ENCODE data around the gene NUB1.

NUB1 gene

DNA sequence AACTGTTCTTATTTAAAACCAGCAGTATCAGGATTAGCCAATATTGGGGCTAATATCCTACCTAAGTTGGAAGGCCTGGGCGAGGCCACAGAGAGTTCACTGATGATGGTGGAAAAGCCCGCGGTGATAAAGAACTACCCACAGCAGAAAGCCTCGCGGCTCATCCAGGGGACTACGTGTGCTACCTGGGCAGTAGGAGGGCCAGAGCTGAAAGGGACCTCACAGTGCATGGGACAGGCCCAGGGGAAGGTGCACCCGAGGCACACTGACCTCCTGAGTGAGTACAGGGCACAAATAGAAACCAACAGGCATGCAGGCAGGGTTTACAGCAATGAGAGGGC, 66.9 kb downstream of the NUB1 start:
- H3K4me3 ChIP-seq (ENCODE audit: low read length): no peak overlapping the region
- TF ChIP-seq, protein P1, sequence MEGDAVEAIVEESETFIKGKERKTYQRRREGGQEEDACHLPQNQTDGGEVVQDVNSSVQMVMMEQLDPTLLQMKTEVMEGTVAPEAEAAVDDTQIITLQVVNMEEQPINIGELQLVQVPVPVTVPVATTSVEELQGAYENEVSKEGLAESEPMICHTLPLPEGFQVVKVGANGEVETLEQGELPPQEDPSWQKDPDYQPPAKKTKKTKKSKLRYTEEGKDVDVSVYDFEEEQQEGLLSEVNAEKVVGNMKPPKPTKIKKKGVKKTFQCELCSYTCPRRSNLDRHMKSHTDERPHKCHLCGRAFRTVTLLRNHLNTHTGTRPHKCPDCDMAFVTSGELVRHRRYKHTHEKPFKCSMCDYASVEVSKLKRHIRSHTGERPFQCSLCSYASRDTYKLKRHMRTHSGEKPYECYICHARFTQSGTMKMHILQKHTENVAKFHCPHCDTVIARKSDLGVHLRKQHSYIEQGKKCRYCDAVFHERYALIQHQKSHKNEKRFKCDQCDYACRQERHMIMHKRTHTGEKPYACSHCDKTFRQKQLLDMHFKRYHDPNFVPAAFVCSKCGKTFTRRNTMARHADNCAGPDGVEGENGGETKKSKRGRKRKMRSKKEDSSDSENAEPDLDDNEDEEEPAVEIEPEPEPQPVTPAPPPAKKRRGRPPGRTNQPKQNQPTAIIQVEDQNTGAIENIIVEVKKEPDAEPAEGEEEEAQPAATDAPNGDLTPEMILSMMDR (IDR thresholded peaks at IDR 0.05; ENCODE audit: insufficient read depth, low read depth, low read length, missing control alignments): no peak
- no peak for DNase-seq (ENCODE audit: low read depth)

DNA sequence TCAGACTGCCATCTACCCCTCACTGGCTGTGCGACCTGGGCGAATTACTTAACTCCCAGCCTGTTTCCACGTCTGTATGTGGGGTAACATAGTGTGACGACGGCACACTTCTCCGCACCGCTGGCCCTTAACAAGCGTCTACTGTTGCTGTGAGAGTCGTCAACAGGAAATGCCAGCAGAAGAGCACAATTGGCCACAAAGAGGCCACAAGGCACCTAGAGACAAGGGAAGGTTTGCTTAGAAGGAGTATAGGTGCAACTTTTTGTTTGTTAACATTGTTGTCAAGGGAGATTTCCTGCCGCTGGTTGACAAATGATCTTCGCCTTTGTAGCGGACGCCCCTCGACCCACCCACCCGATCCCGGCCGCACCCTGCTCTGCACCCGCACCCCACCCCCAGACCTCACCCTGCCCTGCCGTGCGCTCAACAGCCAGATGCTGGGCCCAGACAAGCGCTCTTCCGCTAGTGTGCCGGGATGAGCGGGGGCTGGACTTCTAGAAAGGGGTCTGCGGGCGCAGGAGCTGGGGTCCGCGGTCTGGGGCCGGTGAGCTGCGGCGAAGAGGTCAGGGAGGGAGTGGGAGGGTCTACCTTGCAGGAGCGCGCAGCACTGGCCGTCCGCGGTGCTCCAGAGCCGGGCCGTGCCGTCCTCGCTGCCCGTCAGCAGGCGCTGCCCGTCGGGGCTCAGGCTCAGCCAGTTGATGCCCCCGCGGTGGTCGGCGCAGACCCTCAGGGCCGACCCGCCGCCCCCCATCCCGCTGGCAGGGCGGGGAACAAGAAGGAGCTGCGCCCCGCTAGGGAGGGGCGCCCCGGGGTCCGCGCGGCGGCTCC, 67.4 kb downstream of the NUB1 start:
- H3K4me3 ChIP-seq (ENCODE audit: low read length): no peak overlapping the region
- TF ChIP-seq, protein P1 (IDR thresholded peaks at IDR 0.05; ENCODE audit: insufficient read depth, low read depth, low read length, missing control alignments): no peak
- DNase-seq (ENCODE audit: low read depth): no peak

DNA sequence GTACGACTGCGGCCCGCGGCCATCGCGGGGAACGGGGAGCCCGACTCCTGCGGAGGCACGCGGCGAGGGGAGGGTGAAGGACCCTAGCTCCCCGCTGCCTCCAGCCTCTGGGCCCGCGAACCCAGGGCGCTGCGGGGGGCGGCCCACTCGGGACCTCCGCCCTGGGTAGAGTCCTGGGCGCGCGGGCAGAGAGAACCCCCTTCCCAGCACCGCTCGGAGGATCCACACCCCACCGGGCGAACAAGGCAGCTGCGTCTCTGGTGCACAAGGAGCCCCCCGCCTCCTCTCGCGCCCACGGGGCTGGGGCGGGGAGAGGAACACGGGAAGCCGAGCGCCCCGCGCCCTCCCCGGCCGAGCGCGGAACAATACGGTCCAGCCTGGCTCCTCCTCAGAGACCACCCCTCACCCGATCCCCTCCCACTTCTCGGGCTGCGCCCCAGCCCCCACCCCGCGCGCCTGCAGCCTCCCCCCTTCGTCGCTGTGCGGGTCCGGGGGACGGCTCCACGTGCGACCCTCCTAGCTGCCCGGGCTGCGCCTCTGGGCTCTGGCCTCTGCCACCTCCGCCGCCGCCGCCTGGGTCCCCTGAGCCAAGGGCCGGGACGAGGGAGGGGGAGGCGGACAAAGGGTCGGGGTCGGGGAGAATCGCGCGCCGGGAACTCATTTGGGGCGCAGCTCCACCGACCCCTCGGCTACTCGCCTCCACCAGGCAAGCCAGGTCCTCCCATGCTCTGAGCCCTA, 68.2 kb downstream of the NUB1 start, which contains the start of gene WDR86:
TSS of gene WDR86 (minus strand) at position 372 of the 738 bp plus-strand sequence. CDS start 449 bp downstream, outside the sequence.
- DNase-seq (ENCODE audit: low read depth): no peak
- TF ChIP-seq, protein P1 (IDR thresholded peaks at IDR 0.05; ENCODE audit: insufficient read depth, low read depth, low read length, missing control alignments): no peak
- H3K4me3 ChIP-seq (ENCODE audit: low read length): peak within 1 kb of the TSS; percentile 15

DNA sequence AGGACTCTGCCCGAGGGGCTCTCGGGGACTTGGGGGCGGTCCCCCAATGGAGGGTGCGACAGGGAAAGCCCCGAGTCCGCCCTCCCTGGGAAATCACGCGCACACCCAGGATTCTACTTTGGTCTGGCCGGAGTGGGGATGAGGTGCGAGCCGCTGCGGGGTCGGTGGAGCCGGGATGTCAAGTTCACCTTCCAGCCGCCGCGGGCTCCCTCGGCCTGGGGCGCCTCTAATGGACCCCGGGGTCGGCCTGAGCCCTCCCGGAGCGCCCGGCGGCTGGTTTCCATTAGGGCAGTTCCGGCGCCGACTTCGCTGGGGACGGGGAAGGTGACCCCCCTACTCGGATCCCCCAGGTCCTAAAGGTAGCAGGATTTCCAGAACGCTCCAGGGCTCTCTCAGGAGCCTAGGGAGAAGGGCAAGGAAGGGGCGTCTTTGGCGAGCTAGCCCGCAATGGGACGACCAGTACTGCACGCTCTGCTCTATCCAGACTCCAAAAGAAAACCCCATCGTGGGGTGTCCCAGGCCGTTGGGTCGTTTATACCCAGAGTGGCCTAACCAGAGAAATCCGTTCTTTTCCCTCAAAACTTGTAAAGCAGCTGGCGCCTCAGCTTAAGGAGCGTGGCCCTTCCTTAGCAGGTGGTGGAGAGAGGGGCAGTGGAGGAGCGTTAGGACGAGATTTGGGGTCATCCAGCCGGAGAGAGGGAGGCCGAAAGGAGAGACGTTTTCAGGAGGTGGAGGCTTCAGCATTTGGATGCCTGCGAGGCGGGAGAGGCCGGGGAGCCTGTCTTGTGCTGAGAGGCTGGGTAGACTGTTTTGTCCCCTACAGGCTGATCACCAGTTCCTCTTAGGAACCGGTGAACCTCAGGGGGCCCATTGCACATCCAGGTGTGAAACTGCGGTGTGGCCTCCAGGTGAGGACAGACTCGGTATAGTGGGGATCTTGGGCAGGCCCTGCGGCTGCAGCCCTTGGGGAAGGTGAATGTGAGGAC, 69.1 kb downstream of the NUB1 start:
- H3K4me3 ChIP-seq (ENCODE audit: low read length): peak overlapping the region; percentile 15
- DNase-seq (ENCODE audit: low read depth): no peak
- TF ChIP-seq, protein P1 (IDR thresholded peaks at IDR 0.05; ENCODE audit: insufficient read depth, low read depth, low read length, missing control alignments): no peak

DNA sequence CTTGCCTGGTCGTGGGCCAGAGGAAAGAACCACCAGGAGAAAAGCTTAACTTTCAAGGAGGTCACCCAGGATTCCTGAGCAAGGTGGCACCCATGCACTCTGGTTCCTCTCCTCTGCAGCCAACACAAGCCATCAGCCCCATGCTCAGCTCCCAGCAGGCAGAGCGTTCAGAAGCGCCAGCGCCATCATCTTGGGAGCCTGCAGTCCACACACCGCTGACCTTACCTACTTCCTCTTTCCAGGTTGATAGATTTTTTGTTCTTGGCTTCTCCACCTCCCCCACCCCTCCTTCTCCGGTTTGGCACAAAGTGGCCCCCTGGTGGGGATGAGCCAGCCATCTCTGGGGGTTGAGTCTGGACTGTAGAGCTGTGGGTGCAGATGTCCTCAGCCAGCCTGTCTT, 69.9 kb downstream of the NUB1 start:
- no peak overlapping the region for H3K4me3 ChIP-seq (ENCODE audit: low read length)
- TF ChIP-seq, protein P1 (IDR thresholded peaks at IDR 0.05; ENCODE audit: insufficient read depth, low read depth, low read length, missing control alignments): no peak
- no peak for DNase-seq (ENCODE audit: low read depth)

DNA sequence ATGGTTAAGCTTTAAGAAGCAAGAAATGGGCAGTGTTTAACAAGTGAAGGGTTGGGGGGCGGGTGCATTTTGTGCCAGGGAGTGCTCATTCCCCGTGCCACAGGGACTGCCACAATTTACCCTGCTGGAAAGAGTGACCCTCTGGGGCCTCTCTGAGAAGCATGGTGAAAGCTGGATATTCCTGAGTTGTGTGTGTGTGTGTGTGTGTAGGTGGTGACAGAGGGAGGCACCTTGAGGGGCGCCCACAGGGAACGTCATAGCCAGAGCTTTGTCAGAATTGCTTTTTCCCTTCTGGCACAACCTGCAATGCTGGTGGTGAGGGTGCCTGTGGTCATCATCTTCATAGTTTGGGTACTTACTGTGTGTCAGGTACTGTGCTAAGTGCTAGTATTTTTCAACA, 70.7 kb downstream of the NUB1 start:
- TF ChIP-seq, protein P1 (IDR thresholded peaks at IDR 0.05; ENCODE audit: insufficient read depth, low read depth, low read length, missing control alignments): no peak
- H3K4me3 ChIP-seq (ENCODE audit: low read length): no peak overlapping the region
- no peak for DNase-seq (ENCODE audit: low read depth)

Measured in epithelial cell of esophagus (primary cell).